ENCODE results near the gene CTBP2. TPM values are rescaled to one million over a fixed set of nuclear protein-coding genes. Genes with fewer than 3 reads are reported as not detected.

Gene CTBP2
- total RNA-seq, 1 experiment from 2014 or later = 212 TPM

DNA sequence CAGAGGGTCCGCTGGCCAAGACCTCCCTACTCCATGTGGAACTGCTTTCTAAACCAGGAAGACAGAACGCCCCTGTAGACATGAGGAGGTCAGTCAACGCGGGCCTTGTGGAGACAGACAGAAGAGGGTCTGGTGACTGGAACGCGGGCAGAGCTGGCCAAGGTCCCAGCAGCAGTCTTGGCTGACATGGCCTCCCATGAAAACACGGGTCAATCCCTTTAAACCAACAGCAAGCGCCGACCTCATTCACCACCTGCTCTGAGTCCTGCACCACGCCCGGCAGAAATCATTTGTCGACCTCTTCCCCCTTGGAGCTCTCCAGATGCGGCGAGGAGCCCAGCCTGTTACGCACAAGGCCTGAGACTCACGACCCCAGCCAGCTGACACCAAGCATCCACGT lies 140.0 kb downstream of the CTBP2 start:
- H3K56ac ChIP-seq (ENCODE audit: insufficient read length, low read depth, low read length) = no peak overlapping the region
- H2BK5ac ChIP-seq (ENCODE audit: insufficient read length, low read length) = no peak overlapping the region
- Mint-ChIP-seq H3K4me3 (no peak overlapping the region), H3K36me3 (ENCODE audit: insufficient read depth in 1 of 3, low read depth in 3 of 3) (peaks cover 68 to 86% (median 84%) of the 10 kb centered on the region in 3 experiments), H3K4me1 (peaks cover 20 to 28% of the 10 kb centered on the region in 2 experiments), H3K27me3 (ENCODE audit: low read depth) (peaks cover 4% of the 10 kb centered on the region), H3K27ac (no peak overlapping the region; a peak in 1 of 7 replicates), H3K9me3 (peaks cover 19 to 20% of the 10 kb centered on the region in 2 experiments)
- H3T11ph ChIP-seq (ENCODE audit: low read length) = no peak overlapping the region
- no peak overlapping the region for H4K8ac ChIP-seq (replicated peaks; ENCODE audit: insufficient read length, low read depth, low read length)
- no peak for TF ChIP-seq CTCF (conservative IDR thresholded peaks at IDR 0.05)
- no peak overlapping the region for H4K91ac ChIP-seq (ENCODE audit: insufficient read length, low read depth, low read length)
- H3K14ac ChIP-seq (ENCODE audit: insufficient read depth, low read length) = no peak overlapping the region
- H2BK15ac ChIP-seq (ENCODE audit: low read depth, low read length) = no peak overlapping the region
- no peaks in the 10 kb centered on the region for H3K27me3 ChIP-seq (ENCODE audit: insufficient read depth, low read length)
- H3K4me2 ChIP-seq (ENCODE audit: insufficient read depth, insufficient read length, low read length) = no peak overlapping the region
- no peak overlapping the region for H3K23ac ChIP-seq (ENCODE audit: insufficient read length, low read depth, low read length)
- H3K4me1 ChIP-seq (ENCODE audit: insufficient read depth, low read length) = peaks cover 4% of the 10 kb centered on the region; the same call in 1 of the 2 replicates
- no peak overlapping the region for H2BK120ac ChIP-seq (ENCODE audit: low read depth, low read length, poor library complexity, severe bottlenecking)
- WGBS (ENCODE audit: extremely low coverage, insufficient read length, low lambda C conversion rate) = no CpG with 5 or more reads among the region's 17 CpGs
- no peak overlapping the region for H3K18ac ChIP-seq (ENCODE audit: insufficient read length, low read depth, low read length)
- H4K5ac ChIP-seq (ENCODE audit: insufficient read length, low read depth, low read length) = no peak overlapping the region
- no peaks in the 10 kb centered on the region for H3K23me2 ChIP-seq (ENCODE audit: insufficient read length, low read depth, low read length, poor library complexity, severe bottlenecking)
- H3K79me1 ChIP-seq (ENCODE audit: insufficient read depth, low read depth, low read length, poor library complexity, severe bottlenecking) = peaks cover 10% of the 10 kb centered on the region
- no peak overlapping the region for H2BK12ac ChIP-seq (ENCODE audit: insufficient read length, low read depth, low read length)
- no peak overlapping the region for H2AFZ ChIP-seq (ENCODE audit: low read length)
- no peak overlapping the region for H2AK5ac ChIP-seq (ENCODE audit: insufficient read length, low read length)
- H3K9me3 ChIP-seq (ENCODE audit: control insufficient read depth, low read depth, low read length) = no peaks in the 10 kb centered on the region
- no peak overlapping the region for H3K4ac ChIP-seq (ENCODE audit: low read depth, low read length)
- H3K27ac ChIP-seq (ENCODE audit: insufficient read length, low read depth, low read length) = no peak overlapping the region
- no peak for DNase-seq
- H2BK20ac ChIP-seq (ENCODE audit: low read depth, low read length, poor library complexity, severe bottlenecking) = no peak overlapping the region
- H3K9ac ChIP-seq (ENCODE audit: extremely low read depth, insufficient read length, low read length) = no peak overlapping the region
- peaks cover 59% of the 10 kb centered on the region; the same call in 1 of the 2 replicates for H3K79me2 ChIP-seq (ENCODE audit: insufficient read depth, low read length)
- no peaks in the 10 kb centered on the region for H4K20me1 ChIP-seq (ENCODE audit: control insufficient read depth, insufficient read depth, insufficient read length)
